ENCODE results near the gene LIX1L.
A peak's percentile ranks its signal among the peaks of the same experiment; 100 is the strongest.

The LIX1L gene

DNA sequence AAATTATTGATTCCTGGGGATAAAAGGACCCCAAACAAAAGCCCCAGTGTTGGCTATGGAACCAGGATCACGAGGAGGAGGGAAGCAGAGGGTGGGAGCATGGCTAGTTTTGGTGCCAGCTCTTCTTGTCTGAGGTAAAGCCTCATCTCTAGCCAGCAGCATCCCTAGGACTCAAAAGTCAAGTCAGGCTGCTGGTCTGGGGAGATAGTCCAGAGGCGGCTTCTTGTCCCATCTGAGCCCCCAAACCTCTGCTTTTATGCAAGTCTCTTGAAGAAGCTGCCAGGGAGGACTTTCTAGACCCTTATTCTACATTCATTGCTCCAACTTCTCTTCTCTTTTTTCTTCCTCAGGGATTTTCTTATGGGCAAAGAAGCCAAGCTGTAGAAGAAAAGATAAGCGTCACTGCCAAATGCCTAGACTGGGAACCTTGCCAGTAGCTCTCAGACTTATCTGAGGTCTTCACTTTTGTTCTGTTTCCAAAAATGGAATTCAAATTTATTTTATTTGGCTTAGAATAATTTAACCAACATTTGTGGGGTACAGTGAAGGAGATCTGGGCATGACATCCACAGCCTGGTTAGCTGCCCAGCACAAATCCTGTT lies 65.2 kb downstream of the LIX1L start:
- DNase-seq: no peak

DNA sequence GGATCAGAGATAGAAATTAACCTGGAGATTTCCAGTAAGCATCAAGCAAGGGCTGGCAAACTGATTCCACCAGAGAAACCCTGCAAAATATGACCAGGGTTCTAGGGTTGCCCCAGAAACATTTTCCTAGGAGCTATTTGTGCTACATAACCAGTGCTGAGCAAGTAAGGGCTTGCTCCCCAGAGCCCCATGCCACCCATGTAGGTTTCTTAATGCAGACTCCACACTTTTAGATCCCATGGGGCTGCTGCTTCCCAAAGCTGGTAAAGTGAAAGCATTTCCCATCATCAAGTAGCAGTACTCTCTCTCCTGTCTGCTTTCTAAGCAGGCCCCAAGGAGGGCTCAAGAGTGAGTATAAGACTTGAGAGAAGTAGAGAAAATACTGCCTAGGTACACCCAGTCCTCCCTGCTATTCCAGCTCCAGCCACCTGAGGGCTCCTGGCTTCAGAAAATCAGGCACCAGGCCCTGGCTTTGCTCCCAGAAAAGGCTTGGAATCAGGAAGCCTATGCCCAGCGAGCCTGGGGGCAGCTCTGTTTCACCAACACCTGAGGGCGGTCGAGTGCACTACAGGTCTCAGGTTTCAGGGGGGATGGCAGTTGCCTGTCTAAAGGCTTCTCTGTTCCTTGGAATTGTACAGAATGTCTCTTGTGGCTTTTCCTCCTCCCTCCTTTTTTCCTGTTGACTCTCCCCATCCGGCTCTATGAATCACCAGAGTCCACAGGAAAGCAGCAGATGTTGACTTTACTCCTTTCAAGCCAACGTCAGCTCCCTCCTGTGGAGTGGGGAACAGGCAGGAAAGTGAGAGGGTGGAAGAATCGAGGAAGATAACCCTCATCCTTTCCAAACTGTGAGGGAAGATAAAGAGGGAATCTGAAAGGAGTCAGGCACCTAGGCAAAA lies 66.0 kb downstream of the LIX1L start:
- DNase-seq: peak; percentile 71 to 76

DNA sequence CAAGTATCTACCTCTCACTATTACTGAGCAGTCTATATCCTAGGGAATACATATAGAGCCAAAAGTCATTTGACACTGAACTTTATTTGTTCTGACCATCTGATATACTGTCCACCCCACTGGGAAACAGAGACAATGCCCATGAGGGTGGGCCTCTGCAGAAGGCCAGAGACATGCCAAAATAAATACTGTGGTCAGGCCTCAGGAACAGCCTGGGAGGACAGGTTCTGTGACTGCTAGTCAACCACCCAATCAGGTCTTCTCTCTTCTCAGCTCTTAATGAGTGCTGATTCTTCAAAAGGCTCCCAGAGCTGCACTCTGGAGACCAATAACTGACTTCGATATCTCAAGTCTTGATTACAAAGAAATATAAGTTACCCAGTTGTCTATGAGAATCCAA lies 66.7 kb downstream of the LIX1L start:
- DNase-seq: no peak

DNA sequence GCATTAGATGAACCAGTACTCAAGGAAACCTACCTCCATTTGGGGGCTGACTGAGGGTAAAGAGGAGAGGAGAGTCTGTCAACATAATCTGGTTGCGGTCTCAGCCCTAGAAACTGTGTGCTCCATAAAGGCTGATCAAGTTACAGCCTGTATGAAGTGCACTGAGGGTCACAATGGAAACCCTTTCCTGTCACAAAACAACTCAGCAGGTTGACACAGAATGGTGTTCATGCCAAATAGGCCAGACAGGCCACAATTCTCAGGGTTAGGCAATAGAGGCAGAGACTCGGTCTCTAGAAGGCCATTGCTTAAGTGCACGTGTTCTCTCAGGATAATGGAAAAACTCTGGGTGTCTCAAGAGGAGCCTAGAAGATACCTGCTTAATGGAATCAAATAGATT lies 68.1 kb downstream of the LIX1L start:
- DNase-seq: no peak

DNA sequence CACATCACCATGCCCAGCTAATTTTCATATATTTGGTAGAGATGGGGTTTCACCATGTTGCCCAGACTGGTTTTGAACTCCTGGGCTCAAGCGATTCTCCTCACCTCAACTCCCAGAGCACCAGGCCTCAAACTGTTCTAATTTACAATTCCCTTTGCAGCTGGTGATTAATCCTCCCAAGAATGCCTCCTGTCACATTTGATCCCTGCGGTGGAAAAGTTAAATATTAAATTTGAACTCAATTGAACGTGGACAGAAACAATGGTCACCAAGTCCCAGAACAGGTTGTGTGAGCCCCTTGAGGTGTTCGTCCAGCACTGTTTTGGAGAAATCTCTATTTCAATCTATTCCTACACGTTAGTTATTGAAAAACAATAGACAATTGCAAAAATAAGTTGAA lies 70.2 kb downstream of the LIX1L start:
- no peak for DNase-seq

DNA sequence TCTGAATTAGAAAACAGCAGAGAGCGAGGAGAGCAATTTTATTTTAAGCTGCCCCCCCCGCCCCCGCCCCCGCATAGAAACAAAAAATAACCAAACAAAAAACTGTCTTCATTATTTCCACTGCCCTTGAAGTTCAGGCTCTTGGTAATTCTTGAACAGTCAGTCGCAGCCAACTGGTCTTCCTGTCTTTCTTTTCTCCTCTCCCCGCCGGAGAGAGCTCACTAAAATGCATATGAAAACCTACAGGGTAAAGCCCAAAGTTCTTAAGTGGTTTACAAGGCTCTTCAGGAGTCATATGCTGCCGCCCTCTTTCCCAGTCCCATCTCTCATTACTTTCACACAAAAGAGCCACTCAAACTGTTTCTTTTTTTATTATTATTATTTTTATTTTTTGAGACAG lies 71.0 kb downstream of the LIX1L start:
- no peak for DNase-seq

DNA sequence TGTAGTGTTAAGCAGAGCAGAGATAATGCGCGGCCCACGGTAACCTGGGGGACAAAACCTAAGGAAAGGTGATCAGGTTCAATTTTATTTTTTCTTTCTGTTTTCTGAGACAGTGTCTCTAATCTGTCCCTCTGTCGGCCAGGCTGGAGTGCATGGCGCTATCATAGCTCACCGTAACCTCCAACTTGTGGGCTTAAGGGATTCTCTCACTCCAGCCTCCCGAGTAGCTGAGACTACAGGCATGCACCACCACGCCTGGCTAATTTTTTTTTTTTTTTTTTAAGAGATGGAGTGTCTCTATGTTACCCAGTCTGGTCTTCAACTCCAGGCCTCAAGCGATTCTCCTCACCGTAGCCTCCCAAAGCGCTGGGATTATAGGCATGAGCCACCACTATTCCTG lies 71.4 kb downstream of the LIX1L start:
- DNase-seq: no peak

DNA sequence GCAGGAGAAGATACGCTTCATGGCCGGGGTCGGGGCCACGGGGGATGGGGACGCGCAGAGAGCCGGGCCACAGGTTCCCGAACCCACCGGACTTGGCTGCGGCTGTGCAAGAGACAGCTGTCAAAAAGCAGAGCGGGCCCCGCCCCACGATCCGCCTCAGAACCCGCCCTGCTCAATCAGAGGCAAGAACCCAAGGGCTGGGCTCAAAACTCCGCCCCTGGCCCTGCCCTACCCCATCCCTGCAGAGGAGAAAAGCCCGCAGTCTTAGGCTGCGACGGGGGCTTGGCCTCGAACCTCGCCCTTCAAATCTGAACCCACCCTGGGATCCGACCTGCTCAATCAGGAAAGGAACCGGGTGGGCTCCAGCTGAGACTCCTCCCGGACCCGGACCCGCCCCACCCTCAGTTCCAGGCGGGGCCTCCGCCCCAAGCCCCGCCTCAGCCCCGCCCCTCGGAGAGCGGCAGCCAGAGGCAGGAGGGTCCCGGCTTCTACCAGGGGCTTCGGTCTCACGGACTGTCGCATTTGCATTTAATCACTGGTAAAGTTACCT lies 72.0 kb downstream of the LIX1L start, which contains the start of gene ANKRD35:
ANKRD35 (minus strand) TSS at position 129 of the 550 bp plus-strand sequence; CDS start at position 21, 108 bp downstream.
- peak; percentile 79 to 80 for DNase-seq

DNA sequence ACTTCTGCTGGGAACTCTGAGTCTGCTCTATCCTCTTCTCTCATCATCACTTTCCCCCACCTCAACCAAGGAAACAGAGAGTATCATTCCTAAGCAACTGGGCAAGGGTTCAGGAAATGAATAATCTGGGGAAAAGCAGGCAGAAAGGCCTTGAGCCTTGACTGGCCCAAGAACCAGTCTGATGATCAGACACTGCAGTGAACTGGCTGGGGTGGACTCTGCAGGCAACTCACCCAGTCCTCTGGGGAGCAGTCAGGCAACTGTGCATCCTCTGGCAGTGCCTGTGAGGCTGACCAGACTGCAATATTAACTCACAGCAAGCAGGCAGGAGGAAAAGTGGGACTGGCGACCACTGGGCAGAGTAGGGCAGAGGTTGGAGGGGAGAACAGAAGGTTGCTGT lies 73.1 kb downstream of the LIX1L start:
- DNase-seq: no peak
